Measurements from ENCODE around the gene REN.

DNA sequence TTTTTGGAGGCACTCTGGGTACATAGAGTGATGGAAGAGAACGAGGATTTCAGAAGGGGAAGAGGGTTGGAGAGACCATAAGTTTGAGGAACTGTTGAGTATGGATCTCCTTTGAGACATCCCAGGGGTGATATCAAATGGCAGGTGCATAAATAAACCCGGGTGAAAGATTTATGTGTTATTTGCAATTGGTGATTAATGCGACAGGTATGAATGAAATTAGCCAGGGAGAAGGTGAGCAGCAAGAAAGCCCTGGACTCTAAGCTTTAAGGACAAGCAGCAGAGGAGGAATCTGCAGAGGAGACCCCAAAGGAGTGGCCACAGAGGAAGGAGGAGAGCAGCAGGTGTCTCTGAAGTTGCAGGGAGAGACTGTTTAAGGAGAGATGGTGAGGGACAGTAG lies 8.8 kb upstream of the REN start:
- TF ChIP-seq, protein P1, sequence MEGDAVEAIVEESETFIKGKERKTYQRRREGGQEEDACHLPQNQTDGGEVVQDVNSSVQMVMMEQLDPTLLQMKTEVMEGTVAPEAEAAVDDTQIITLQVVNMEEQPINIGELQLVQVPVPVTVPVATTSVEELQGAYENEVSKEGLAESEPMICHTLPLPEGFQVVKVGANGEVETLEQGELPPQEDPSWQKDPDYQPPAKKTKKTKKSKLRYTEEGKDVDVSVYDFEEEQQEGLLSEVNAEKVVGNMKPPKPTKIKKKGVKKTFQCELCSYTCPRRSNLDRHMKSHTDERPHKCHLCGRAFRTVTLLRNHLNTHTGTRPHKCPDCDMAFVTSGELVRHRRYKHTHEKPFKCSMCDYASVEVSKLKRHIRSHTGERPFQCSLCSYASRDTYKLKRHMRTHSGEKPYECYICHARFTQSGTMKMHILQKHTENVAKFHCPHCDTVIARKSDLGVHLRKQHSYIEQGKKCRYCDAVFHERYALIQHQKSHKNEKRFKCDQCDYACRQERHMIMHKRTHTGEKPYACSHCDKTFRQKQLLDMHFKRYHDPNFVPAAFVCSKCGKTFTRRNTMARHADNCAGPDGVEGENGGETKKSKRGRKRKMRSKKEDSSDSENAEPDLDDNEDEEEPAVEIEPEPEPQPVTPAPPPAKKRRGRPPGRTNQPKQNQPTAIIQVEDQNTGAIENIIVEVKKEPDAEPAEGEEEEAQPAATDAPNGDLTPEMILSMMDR (IDR thresholded peaks at IDR 0.05; ENCODE audit: insufficient read depth, low read depth, low read length): no peak
- no peak for TF ChIP-seq EZH2 (IDR thresholded peaks at IDR 0.05; ENCODE audit: insufficient read depth, low read length)
